ENCODE results near the gene URAD.

- TF ChIP-seq, protein P1, sequence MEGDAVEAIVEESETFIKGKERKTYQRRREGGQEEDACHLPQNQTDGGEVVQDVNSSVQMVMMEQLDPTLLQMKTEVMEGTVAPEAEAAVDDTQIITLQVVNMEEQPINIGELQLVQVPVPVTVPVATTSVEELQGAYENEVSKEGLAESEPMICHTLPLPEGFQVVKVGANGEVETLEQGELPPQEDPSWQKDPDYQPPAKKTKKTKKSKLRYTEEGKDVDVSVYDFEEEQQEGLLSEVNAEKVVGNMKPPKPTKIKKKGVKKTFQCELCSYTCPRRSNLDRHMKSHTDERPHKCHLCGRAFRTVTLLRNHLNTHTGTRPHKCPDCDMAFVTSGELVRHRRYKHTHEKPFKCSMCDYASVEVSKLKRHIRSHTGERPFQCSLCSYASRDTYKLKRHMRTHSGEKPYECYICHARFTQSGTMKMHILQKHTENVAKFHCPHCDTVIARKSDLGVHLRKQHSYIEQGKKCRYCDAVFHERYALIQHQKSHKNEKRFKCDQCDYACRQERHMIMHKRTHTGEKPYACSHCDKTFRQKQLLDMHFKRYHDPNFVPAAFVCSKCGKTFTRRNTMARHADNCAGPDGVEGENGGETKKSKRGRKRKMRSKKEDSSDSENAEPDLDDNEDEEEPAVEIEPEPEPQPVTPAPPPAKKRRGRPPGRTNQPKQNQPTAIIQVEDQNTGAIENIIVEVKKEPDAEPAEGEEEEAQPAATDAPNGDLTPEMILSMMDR (IDR thresholded peaks at IDR 0.05) = no peak
- no peak for TF ChIP-seq ZC3H11A (IDR thresholded peaks at IDR 0.05)
- no peak for TF ChIP-seq MAFK (IDR thresholded peaks at IDR 0.05; ENCODE audit: partially characterized antibody)
- TF ChIP-seq EP300 (IDR thresholded peaks at IDR 0.05) = no peak
- no peak for TF ChIP-seq RFX5 (IDR thresholded peaks at IDR 0.05)
- no peak for TF ChIP-seq RAD21 (conservative IDR thresholded peaks at IDR 0.05 in 1 of 2, IDR thresholded peaks at IDR 0.05 in 1 of 2)
- TF ChIP-seq POLR2A (IDR thresholded peaks at IDR 0.05; ENCODE audit: low read length) = no peak
Observed at GRCh38 chr13:27981006-27981708, 7.3 kb downstream of the URAD start.
